Measurements from ENCODE around the gene PPP6R1.

Gene PPP6R1, protein sequence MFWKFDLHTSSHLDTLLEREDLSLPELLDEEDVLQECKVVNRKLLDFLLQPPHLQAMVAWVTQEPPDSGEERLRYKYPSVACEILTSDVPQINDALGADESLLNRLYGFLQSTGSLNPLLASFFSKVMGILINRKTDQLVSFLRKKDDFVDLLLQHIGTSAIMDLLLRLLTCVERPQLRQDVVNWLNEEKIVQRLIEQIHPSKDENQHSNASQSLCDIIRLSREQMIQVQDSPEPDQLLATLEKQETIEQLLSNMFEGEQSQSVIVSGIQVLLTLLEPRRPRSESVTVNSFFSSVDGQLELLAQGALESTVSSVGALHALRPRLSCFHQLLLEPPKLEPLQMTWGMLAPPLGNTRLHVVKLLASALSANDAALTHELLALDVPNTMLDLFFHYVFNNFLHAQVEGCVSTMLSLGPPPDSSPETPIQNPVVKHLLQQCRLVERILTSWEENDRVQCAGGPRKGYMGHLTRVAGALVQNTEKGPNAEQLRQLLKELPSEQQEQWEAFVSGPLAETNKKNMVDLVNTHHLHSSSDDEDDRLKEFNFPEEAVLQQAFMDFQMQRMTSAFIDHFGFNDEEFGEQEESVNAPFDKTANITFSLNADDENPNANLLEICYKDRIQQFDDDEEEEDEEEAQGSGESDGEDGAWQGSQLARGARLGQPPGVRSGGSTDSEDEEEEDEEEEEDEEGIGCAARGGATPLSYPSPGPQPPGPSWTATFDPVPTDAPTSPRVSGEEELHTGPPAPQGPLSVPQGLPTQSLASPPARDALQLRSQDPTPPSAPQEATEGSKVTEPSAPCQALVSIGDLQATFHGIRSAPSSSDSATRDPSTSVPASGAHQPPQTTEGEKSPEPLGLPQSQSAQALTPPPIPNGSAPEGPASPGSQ

GRCh38 chr19:55258828-55259539 lies at the start of gene PPP6R1:
PPP6R1 (minus strand) TSS chr19:55259017; CDS start chr19:55247103, 11,914 bp downstream.
- in situ Hi-C loops (cut with HindIII; ENCODE audit: low pct_unique_long_range_greater_than_20kb, low sequenced_read_pairs), result no loop called here
- peak; percentile 97 to 99 for DNase-seq (ENCODE audit: low read depth in 1 of 2, low spot score in 1 of 2)
- TF ChIP-seq JUND (IDR thresholded peaks at IDR 0.05; ENCODE audit: low read depth), result peak; percentile 78

DNA sequence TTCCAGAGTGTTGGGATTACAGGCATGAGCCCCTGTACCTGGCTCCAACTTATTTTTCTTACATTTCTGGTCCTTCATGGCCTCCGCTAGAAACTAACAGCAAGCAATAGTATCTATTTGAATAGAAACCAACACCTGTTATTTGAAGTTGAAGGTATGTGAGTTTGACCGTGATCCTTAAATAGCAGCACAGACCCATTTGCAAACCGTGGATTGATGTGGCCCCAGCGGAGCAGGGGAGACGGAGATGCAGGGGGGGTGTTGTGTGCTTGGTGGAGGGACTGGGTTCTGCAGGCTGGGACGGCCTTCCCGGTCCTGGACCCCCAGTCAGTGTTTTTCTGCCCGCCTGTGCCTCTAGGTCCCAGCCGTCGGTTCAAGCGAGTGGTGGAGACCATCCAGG lies 49.5 kb upstream of the PPP6R1 start:
- DNase-seq (ENCODE audit: low read depth in 1 of 2, low spot score in 1 of 2), result no peak
- TF ChIP-seq JUND (IDR thresholded peaks at IDR 0.05; ENCODE audit: low read depth), result no peak
- in situ Hi-C loops (cut with HindIII; ENCODE audit: low pct_unique_long_range_greater_than_20kb, low sequenced_read_pairs), result no loop called here

GRCh38 chr19:55306712-55307111 lies 47.9 kb upstream of the PPP6R1 start:
- no peak for TF ChIP-seq JUND (IDR thresholded peaks at IDR 0.05; ENCODE audit: low read depth)
- DNase-seq (ENCODE audit: low read depth in 1 of 2, low spot score in 1 of 2), result no peak
- in situ Hi-C loops (cut with HindIII; ENCODE audit: low pct_unique_long_range_greater_than_20kb, low sequenced_read_pairs), result no loop called here

DNA sequence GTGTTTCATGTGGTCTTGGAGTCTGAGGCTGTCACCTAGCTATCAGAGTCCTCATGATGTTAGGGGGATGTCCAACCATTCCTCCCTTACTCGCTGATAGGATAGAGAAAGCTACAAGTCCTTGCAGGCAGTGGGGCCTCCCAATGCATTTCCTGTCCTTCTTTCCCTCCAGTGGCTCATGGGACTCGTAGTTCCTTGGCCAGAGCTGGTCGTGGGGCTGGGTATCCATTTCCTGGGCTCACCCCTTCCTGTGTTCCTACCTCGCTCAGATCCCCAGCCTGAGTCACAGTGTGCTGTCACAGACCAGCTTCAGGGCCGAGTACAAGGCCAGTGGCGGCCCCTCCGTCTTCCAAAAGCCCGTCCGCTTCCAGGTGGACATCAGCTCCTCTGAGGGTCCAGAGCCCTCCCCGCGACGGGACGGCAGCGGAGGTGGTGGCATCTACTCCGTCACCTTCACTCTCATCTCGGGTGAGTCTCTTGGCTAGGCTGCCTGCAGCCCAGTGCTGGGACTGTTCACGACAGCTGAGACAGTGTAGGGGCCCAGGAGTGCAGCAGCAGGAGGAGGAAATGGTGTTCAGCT lies 47.3 kb upstream of the PPP6R1 start:
- no peak for TF ChIP-seq JUND (IDR thresholded peaks at IDR 0.05; ENCODE audit: low read depth)
- in situ Hi-C loops (cut with HindIII; ENCODE audit: low pct_unique_long_range_greater_than_20kb, low sequenced_read_pairs), result no loop called here
- no peak for DNase-seq (ENCODE audit: low read depth in 1 of 2, low spot score in 1 of 2)

DNA sequence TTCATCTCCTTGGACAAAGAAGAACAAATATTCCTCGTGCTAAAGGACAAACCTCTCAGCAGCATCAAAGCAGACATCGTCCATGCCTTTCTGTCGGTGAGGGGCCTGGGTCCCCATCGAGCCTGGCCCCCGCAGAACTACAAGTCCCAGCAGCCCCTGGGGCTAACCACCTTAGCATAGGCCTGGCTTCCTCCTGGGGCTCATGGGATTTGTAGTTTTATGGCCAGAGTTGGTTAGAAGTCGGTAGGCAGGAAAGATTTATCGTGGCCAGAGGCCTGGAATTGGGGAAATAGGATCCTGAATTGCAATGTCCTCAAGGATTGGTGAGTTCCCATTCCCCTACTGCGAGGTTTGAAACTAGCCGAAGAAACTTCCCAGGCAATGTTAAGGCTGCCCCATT lies 46.7 kb upstream of the PPP6R1 start:
- peak; percentile 50 to 57 for DNase-seq (ENCODE audit: low read depth in 1 of 2, low spot score in 1 of 2)
- in situ Hi-C loops (cut with HindIII; ENCODE audit: low pct_unique_long_range_greater_than_20kb, low sequenced_read_pairs), result no loop called here
- TF ChIP-seq JUND (IDR thresholded peaks at IDR 0.05; ENCODE audit: low read depth), result no peak

DNA sequence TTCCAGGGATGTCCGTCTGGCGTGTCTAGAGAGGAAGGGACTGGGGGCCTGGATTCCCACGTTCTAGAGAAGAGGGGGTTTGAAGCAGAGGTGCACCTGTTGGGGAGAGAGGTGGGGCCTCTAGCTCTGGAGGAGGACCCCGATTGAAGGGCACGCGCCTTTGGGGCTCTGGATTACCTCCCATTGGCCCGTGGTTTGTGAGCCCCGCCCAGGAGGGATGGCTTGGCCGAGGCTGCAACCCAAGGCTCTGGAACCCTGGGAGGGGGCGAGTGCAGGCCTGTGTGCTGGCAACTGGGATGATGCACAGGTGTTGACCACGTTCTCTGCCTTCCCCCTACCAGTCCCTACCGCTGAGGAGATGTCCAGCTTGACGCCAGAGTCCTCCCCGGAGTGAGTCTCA lies 46.2 kb upstream of the PPP6R1 start:
- in situ Hi-C loops (cut with HindIII; ENCODE audit: low pct_unique_long_range_greater_than_20kb, low sequenced_read_pairs), result no loop called here
- no peak for TF ChIP-seq JUND (IDR thresholded peaks at IDR 0.05; ENCODE audit: low read depth)
- no peak for DNase-seq (ENCODE audit: low read depth in 1 of 2, low spot score in 1 of 2)

- peak; percentile 51 to 72 for DNase-seq (ENCODE audit: low read depth in 1 of 2, low spot score in 1 of 2)
- TF ChIP-seq JUND (IDR thresholded peaks at IDR 0.05; ENCODE audit: low read depth), result no peak
- in situ Hi-C loops (cut with HindIII; ENCODE audit: low pct_unique_long_range_greater_than_20kb, low sequenced_read_pairs), result no loop called here
Measured at GRCh38 chr19:55304279-55304978, 45.6 kb upstream of the PPP6R1 start.

DNA sequence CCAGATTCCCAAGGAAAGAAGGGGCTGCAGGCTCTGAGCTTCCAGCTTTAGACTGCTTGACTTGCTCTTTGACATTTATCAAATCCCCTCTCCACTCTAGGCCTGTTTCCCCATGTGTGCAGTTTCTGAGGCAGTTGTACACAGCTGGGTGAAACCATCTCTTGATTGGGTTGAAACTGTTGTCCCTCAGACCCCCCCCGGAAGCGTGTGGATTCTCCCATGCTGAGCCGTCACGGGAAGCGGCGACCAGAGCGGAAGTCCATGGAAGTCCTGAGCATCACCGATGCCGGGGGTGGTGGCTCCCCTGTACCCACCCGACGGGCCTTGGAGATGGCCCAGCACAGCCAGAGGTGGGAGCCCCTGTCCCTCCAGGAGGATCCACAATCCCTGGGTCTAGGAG lies 44.7 kb upstream of the PPP6R1 start:
- no peak for TF ChIP-seq JUND (IDR thresholded peaks at IDR 0.05; ENCODE audit: low read depth)
- no peak for DNase-seq (ENCODE audit: low read depth in 1 of 2, low spot score in 1 of 2)

DNA sequence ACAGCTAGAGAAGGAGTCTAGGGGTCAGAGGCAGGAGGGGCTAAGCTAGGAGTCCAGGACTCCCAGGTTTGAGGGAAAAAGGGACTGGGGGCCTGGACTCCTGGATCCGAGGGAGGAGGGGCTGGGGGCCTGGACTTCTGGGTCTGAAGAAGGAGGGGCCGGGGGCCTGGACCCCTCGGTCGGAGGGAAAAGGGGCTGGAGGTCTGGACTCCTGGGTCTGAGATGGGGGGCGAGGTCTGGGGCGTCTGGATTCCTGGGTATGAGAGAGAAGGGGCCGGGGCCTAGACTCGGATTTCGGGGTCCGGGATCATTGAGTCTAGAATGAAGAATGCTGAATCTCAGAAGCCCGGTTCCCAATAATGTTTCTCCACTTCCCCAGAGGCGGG lies 43.5 kb upstream of the PPP6R1 start:
- TF ChIP-seq JUND (IDR thresholded peaks at IDR 0.05; ENCODE audit: low read depth), result no peak
- no peak for DNase-seq (ENCODE audit: low read depth in 1 of 2, low spot score in 1 of 2)
- in situ Hi-C loops (cut with HindIII; ENCODE audit: low pct_unique_long_range_greater_than_20kb, low sequenced_read_pairs), result no loop called here

More for the DNA sequence above, 44.7 kb upstream of the PPP6R1 start:
- in situ Hi-C loops (cut with HindIII; ENCODE audit: low pct_unique_long_range_greater_than_20kb, low sequenced_read_pairs), result no loop called here

- DNase-seq (ENCODE audit: low read depth in 1 of 2, low spot score in 1 of 2), result peak; percentile 75 to 98
- in situ Hi-C loops (cut with HindIII; ENCODE audit: low pct_unique_long_range_greater_than_20kb, low sequenced_read_pairs), result no loop called here
- TF ChIP-seq JUND (IDR thresholded peaks at IDR 0.05; ENCODE audit: low read depth), result no peak
Measured at GRCh38 chr19:55301459-55302317, 42.9 kb upstream of the PPP6R1 start.

DNA sequence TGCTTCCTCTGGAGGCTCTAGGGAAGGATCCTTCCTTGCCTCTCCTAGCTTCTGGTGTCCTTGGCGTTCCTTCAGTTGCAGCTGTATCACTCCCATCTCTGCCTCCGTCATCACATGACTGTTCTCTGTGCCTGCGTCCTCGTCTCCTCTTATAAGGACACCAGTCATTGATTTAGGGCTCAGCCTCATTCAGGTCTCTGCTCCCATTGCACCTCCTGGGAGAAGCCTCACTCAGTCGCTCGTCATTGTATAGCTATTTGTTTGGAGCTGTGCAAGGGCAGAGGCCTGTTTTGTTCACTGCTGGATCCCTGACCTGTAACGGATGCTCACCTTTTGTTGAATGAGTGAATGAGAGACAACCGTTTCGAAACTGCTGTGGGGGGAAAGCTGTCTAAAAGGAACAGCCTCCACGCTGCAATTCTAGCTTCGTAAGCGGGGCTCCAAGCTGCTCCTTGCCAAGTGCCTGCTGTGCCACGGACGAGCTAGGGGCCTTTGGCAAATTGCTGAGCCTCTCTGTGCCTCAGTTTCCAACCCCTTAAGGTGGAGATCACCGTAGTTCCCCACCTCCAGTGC lies 42.2 kb upstream of the PPP6R1 start:
- TF ChIP-seq JUND (IDR thresholded peaks at IDR 0.05; ENCODE audit: low read depth), result no peak
- in situ Hi-C loops (cut with HindIII; ENCODE audit: low pct_unique_long_range_greater_than_20kb, low sequenced_read_pairs), result no loop called here

More for the DNA sequence above, 42.2 kb upstream of the PPP6R1 start:
- DNase-seq (ENCODE audit: low read depth in 1 of 2, low spot score in 1 of 2), result no peak
